A549 (cell line): Measurements from ENCODE around the gene MEI1. TPM values are rescaled to one million over a fixed set of nuclear protein-coding genes. Genes with fewer than 3 reads are reported as not detected.
"Not testable (repeated sequence)": the region's sequence is repeated elsewhere in the genome, so short reads cannot be mapped to it uniquely, and the experiment has no call there.

Experiments
- ATAC-seq, 2 experiments: fragments of 200-7000 bp in 1 of 2; fragments of >200 bp in 1 of 2; cut with Nextera tagmentation in 1 of 2; cut with Tn5 transposase in 1 of 2; 3 replicates each; pipeline versions ENCODE4 v1.8.0 to v1.9.1; 2018 to 2020; ENCODE audit warnings: mild to moderate bottlenecking in 1 of 2, moderate library complexity in 1 of 2
- CTCF ChIA-PET: fragments of 300-600 bp; sonication (Branson Sonifier 250); formaldehyde crosslinking; extraction: SDS; loops from one replicate; lab custom pipeline; 2021; ENCODE audit warnings: antibody characterized with exemption, inconsistent platforms; lab: Yijun Ruan, JAX
- POLR2A ChIA-PET: fragments of 350-600 bp; formaldehyde crosslinking; extraction: SDS; loops from one replicate; lab custom pipeline; 2021; ENCODE audit warnings: antibody characterized with exemption, inconsistent platforms; lab: Yijun Ruan, JAX
- DNase-seq, 2 experiments: peaks; one replicate each; pipeline versions ENCODE4 v3.0.0 to v3.0.0-alpha.2; 2011 to 2016; ENCODE audit warnings: low read depth in 1 of 2, low spot score in 1 of 2
- FAIRE-seq: peaks from 2 replicates; lab custom pipeline; 2011; peaks lifted over from hg19 to GRCh38; lab: Jason Lieb, UNC
- H3K27ac ChIP-seq, 2 experiments: fragments of >200 bp; sonication (Bioruptor Twin); formaldehyde crosslinking; 3 replicates each; pipeline ENCODE4 v1.5.1; 2016 to 2017
- H3K4me1 ChIP-seq: fragments of >200 bp; sonication (Bioruptor Twin); formaldehyde crosslinking; 3 replicates; pipeline ENCODE4 v1.6.1; 2016
- H3K4me2 ChIP-seq: fragments of >200 bp; sonication (Bioruptor Twin); formaldehyde crosslinking; 3 replicates; pipeline ENCODE4 v1.6.1; 2016
- H3K4me3 ChIP-seq: fragments of >200 bp; sonication (Bioruptor Twin); formaldehyde crosslinking; 3 replicates; pipeline ENCODE4 v1.5.1; 2016
- H3K9me3 ChIP-seq: fragments of >200 bp; sonication (Bioruptor Twin); formaldehyde crosslinking; 3 replicates; pipeline ENCODE4 v1.6.1; 2016
- ATOH8 ChIP-seq: fragments of 250-450 bp; sonication (Bioruptor Pico); IDR thresholded peaks from 2 replicates; pipeline ENCODE4 v1.5.0; 2020; ENCODE audit warnings: low read depth, mild to moderate bottlenecking, moderate library complexity
- CEBPB ChIP-seq, 2 experiments: fragments of >200 bp in 1 of 2; sonication (Bioruptor Twin) in 1 of 2; formaldehyde crosslinking in 1 of 2; IDR thresholded peaks; 2 replicates each; pipeline ENCODE4 v1.6.1; 2012 to 2016
- CHD2 ChIP-seq: fragments of 150-350 bp; IDR thresholded peaks from 2 replicates; pipeline ENCODE4 v1.6.1; 2014; ENCODE audit warnings: low read length; ENCODE audit not compliant: partially characterized antibody
- EHMT2 ChIP-seq: fragments of 200-600 bp; sonication (generic); IDR thresholded peaks from 2 replicates; pipeline ENCODE4 v1.6.1; 2016; ENCODE audit warnings: antibody characterized with exemption, low read depth, mild to moderate bottlenecking, moderate library complexity
- FOSB ChIP-seq: fragments of 250-450 bp; sonication (Bioruptor Pico); IDR thresholded peaks from 2 replicates; pipeline ENCODE4 v1.5.0; 2020; ENCODE audit warnings: mild to moderate bottlenecking, moderate library complexity
- HEYL ChIP-seq: fragments of 250-450 bp; sonication (Bioruptor Pico); IDR thresholded peaks from 2 replicates; pipeline ENCODE4 v1.8.0; 2021; ENCODE audit warnings: mild to moderate bottlenecking, moderate library complexity
- HOXB13 ChIP-seq: fragments of 250-450 bp; sonication (Bioruptor Pico); IDR thresholded peaks from 2 replicates; pipeline ENCODE4 v1.5.0; 2020; ENCODE audit warnings: low read depth, mild to moderate bottlenecking, moderate library complexity
- HOXB5 ChIP-seq: fragments of 250-450 bp; sonication (Bioruptor Pico); IDR thresholded peaks from 2 replicates; pipeline ENCODE4 v1.5.0; 2020; ENCODE audit warnings: mild to moderate bottlenecking, moderate library complexity
- KDM1A ChIP-seq: fragments of 200-600 bp; sonication (generic); IDR thresholded peaks from 2 replicates; pipeline ENCODE4 v1.6.1; 2016; ENCODE audit warnings: low read depth, mild to moderate bottlenecking
- MAFK ChIP-seq: fragments of 450-650 bp; IDR thresholded peaks from 2 replicates; pipeline ENCODE4 v1.6.1; 2014; ENCODE audit not compliant: partially characterized antibody
- MAZ ChIP-seq: fragments of 150-350 bp; IDR thresholded peaks from 2 replicates; pipeline ENCODE4 v1.6.1; 2014; ENCODE audit warnings: antibody characterized with exemption, low read depth, low read length, borderline replicate concordance
- NPAS2 ChIP-seq: fragments of 250-450 bp; sonication (Bioruptor Pico); IDR thresholded peaks from 2 replicates; pipeline ENCODE4 v1.8.0; 2022; ENCODE audit warnings: mild to moderate bottlenecking, moderate library complexity, borderline replicate concordance
- NR3C1 ChIP-seq: fragments of >200 bp; sonication (Bioruptor Twin); formaldehyde crosslinking; IDR thresholded peaks from 3 replicates; pipeline ENCODE4 v1.6.1; 2017
- RARB ChIP-seq: fragments of 250-450 bp; sonication (Bioruptor Pico); IDR thresholded peaks from 2 replicates; pipeline ENCODE4 v1.8.0; 2021; ENCODE audit warnings: mild to moderate bottlenecking, moderate library complexity
- RCOR1 ChIP-seq: fragments of 150-350 bp; IDR thresholded peaks from 2 replicates; pipeline ENCODE4 v1.6.1; 2014; ENCODE audit warnings: antibody characterized with exemption, low read length, low read depth
- RFX5 ChIP-seq: fragments of 450-650 bp; IDR thresholded peaks from 2 replicates; pipeline ENCODE4 v1.7.1; 2014; ENCODE audit warnings: antibody characterized with exemption, mild to moderate bottlenecking, moderate library complexity
- SMC3 ChIP-seq: fragments of >200 bp; sonication (Bioruptor Twin); formaldehyde crosslinking; IDR thresholded peaks from 3 replicates; pipeline ENCODE4 v1.6.1; 2018; ENCODE audit warnings: inconsistent platforms
- TP53 ChIP-seq: fragments of 250-450 bp; sonication (Bioruptor Pico); IDR thresholded peaks from 2 replicates; pipeline ENCODE4 v1.5.0; 2021; ENCODE audit warnings: mild to moderate bottlenecking, moderate library complexity
- ZFP36 ChIP-seq: fragments of 450-650 bp; IDR thresholded peaks from 2 replicates; pipeline ENCODE4 v1.6.1; 2014; ENCODE audit warnings: borderline replicate concordance; ENCODE audit not compliant: partially characterized antibody
- ZNF302 ChIP-seq: fragments of 250-450 bp; sonication (Bioruptor Pico); IDR thresholded peaks from 2 replicates; pipeline ENCODE4 v1.9.0; 2021; ENCODE audit warnings: inconsistent platforms, mild to moderate bottlenecking, moderate library complexity
- WGBS: methylation state at CpG from one replicate; pipeline ENCODE4 v1.1.6; 2017; ENCODE audit errors: missing lambda C conversion rate; 5-methylcytosine and 5-hydroxymethylcytosine counted together
- polyA plus RNA-seq, 4 experiments: library from polyadenylated mRNA; depleted of rRNA in 3 of 4; stranded (reverse); fragments of >200 nt; fragmentation: RNase III in 1 of 4; extraction: RNeasy Plus Mini Kit Qiagen cat#74134 plus additional on column Dnase treatment in 1 of 4; gene quantifications; 2 replicates in 3 of 4; 3 replicates in 1 of 4; pipeline ENCODE4 v1.2.3, GENCODE V29; 2011 to 2017
- TF ChIP-seq, protein P1 (sequence below): fragments of 250-450 bp; sonication (Bioruptor Pico); IDR thresholded peaks from 2 replicates; pipeline ENCODE4 v1.5.0; 2021; ENCODE audit warnings: mild to moderate bottlenecking, moderate library complexity, borderline replicate concordance
- TF ChIP-seq, protein P2 (sequence below): fragments of >200 bp; sonication (Bioruptor Twin); formaldehyde crosslinking; IDR thresholded peaks from 2 replicates; pipeline ENCODE4 v1.6.1; 2016
- TF ChIP-seq, protein P3 (sequence below): IDR thresholded peaks from 2 replicates; pipeline ENCODE4 v1.6.1; 2012

Gene MEI1
- polyA plus RNA-seq, 2 of the 4 experiments (the other 2 are of a cell fraction) = 0.12 TPM; not detected in 1

DNA sequence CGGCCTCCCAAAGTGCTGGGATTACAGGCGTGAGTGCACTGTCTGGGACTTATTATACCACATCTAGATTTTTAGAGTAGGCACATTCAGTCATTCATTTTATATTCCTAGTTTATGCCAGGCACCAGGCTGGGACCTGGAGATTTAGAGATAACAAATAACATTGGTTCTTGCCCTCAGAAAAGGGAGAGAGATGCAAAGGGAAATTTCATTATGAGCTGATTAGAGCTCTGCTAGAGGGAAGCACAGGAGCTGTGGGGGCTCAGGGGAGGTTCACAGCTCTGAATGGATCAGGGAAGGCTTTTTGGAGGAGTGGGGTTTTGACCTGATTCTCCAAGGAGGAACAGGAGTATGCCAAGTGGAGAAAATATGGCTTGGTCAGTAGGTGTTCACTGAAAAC, 32.3 kb downstream of the MEI1 start (continued):
- TF ChIP-seq HOXB13 (CRISPR knock-in tag) (no peak), MAFK (no peak)

DNA sequence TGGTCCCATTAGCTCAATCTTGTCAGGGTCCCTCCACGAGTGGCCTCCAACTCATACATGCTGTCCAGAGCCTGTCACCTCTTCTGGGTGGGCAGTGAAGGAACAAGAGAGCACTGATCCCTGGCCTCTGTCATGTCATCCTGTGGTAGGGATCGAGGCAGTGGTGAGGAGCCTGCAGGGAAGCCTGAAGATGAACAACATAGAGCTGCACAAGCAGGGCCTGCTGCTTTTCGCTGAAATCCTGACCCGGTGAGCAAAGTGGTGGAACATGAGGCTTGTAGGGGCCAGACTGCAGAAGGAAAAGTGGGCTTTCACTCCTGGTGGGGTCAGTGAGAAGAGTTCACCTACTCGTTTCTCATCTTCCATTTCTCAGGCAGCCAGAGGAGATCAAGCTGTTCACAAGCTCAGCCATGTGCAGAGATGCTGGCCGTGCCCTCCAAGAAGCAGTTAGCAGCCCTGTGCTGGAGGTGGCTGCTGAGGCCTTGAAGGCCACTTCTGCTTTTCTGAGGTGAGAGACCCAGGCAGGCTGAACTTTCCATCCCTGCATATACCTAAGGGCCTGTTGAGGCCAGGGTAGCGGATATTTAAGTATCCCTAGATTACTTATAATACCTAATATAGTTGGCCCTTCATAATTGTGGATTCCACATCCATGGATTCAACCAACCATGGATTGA, 32.9 kb downstream of the MEI1 start:
- FAIRE-seq = no peak
- ChIA-PET POLR2A (no interaction called here), CTCF (interaction anchor here (1.1 to 2.5 kb wide), 2 partner anchors 14 to 60 kb away, joined by 3 to 9 read pairs; no protein-coding TSS in a partner anchor)
- H3K4me3 ChIP-seq = no peak overlapping the region
- no peaks in the 10 kb centered on the region for H3K9me3 ChIP-seq
- H3K4me2 ChIP-seq = no peak overlapping the region
- H3K4me1 ChIP-seq = no peaks in the 10 kb centered on the region
- 76% methylated on average over 7 of the region's 7 CpGs for WGBS
- no peak for ATAC-seq
- no peak for DNase-seq
- no peak for TF ChIP-seq EHMT2
- no peak for TF ChIP-seq NPAS2 (CRISPR knock-in tag)
- H3K27ac ChIP-seq = no peak overlapping the region

- H3K4me3 ChIP-seq, H3K27ac ChIP-seq, H3K4me1 ChIP-seq, H3K4me2 ChIP-seq, ATAC-seq, DNase-seq, POLR2A ChIA-PET, FAIRE-seq, H3K9me3 ChIP-seq: not testable (repeated sequence)
- 84% methylated on average over 4 of the region's 4 CpGs for WGBS
- CTCF ChIA-PET = interaction anchor here (1.1 to 2.5 kb wide), 2 partner anchors 13 to 61 kb away, joined by 3 to 9 read pairs; no protein-coding TSS in a partner anchor
Measured at GRCh38 chr22:41733241-41733640, 33.9 kb downstream of the MEI1 start.

DNA sequence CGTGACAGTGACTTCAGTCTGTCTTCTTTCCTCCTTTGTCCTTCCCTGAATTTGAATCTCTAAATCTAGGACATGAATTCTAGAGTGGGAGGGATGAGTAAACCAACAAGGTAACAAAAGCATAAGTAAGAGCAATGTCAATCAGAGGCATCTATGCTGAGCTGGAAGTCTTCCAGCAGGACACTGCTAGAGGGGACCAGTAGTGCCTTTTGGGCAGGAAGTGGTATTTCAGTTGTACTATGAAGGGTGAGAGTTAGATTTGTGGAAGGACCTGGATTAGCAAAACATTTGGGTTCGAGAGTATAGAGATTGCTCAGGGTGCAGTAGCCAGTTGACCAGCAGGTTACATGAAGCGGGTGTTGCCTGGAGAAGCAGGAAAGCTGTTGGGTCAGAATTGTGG, 40.3 kb downstream of the MEI1 start:
- Histone ChIP-seq H3K4me2 (no peak overlapping the region), H3K9me3 (no peaks in the 10 kb centered on the region), H3K4me1 (no peaks in the 10 kb centered on the region), H3K27ac (no peak overlapping the region), H3K4me3 (no peak overlapping the region)
- no peak for TF ChIP-seq MAZ
- TF ChIP-seq, protein P1, sequence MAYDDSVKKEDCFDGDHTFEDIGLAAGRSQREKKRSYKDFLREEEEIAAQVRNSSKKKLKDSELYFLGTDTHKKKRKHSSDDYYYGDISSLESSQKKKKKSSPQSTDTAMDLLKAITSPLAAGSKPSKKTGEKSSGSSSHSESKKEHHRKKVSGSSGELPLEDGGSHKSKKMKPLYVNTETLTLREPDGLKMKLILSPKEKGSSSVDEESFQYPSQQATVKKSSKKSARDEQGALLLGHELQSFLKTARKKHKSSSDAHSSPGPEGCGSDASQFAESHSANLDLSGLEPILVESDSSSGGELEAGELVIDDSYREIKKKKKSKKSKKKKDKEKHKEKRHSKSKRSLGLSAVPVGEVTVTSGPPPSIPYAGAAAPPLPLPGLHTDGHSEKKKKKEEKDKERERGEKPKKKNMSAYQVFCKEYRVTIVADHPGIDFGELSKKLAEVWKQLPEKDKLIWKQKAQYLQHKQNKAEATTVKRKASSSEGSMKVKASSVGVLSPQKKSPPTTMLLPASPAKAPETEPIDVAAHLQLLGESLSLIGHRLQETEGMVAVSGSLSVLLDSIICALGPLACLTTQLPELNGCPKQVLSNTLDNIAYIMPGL = no peak
- TF ChIP-seq RCOR1 = no peak
- TF ChIP-seq, protein P2, sequence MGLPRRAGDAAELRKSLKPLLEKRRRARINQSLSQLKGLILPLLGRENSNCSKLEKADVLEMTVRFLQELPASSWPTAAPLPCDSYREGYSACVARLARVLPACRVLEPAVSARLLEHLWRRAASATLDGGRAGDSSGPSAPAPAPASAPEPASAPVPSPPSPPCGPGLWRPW = no peak
- no peak for TF ChIP-seq TP53
- TF ChIP-seq KDM1A = no peak
- no peak for DNase-seq
- FAIRE-seq = no peak
- WGBS = 67% methylated on average over 3 of the region's 3 CpGs
- no peak for ATAC-seq
- CTCF ChIA-PET = interaction anchor here (0.6 to 2.9 kb wide), 2 partner anchors 42 to 81 kb away, joined by 4 to 11 read pairs; no protein-coding TSS in a partner anchor
- POLR2A ChIA-PET = no interaction called here

GRCh38 chr22:41742918-41743317, 43.6 kb downstream of the MEI1 start:
- WGBS = 50% methylated on average over 6 of the region's 6 CpGs
- ATAC-seq = peak in 1 of 2 experiments; percentile 34; a peak in 2 of 6 replicates
- FAIRE-seq = no peak
- Histone ChIP-seq H3K4me1 (0 out of 3 replicates have a peak, but pooled peaks cover 2% of the 10 kb centered on the region), H3K27ac (no peak overlapping the region), H3K4me2 (no peak overlapping the region), H3K9me3 (no peaks in the 10 kb centered on the region), H3K4me3 (no peak overlapping the region)
- no peak for DNase-seq
- POLR2A ChIA-PET = no interaction called here
- CTCF ChIA-PET = interaction anchor here (1.4 to 1.9 kb wide), 3 partner anchors 46 to 198 kb away, joined by 5 to 9 read pairs (median 8); no protein-coding TSS in a partner anchor
- TF ChIP-seq CEBPB (IDR thresholded peaks at IDR 0.05) (no peak), HOXB13 (CRISPR knock-in tag) (no peak), NR3C1 (no peak), HOXB5 (CRISPR knock-in tag) (no peak), ZFP36 (no peak), HEYL (CRISPR knock-in tag) (no peak), TP53 (no peak), ATOH8 (CRISPR knock-in tag) (no peak), RFX5 (no peak), FOSB (CRISPR knock-in tag) (no peak), RARB (no peak), SMC3 (no peak), NPAS2 (CRISPR knock-in tag) (no peak), CHD2 (no peak), ZNF302 (CRISPR knock-in tag) (no peak)
- TF ChIP-seq, protein P3, sequence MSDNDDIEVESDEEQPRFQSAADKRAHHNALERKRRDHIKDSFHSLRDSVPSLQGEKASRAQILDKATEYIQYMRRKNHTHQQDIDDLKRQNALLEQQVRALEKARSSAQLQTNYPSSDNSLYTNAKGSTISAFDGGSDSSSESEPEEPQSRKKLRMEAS = no peak
